G401.6 (cell line): Measurements from ENCODE around the gene TANC1.

Experiments
- FAIRE-seq: peaks from 2 replicates; lab custom pipeline; 2012; peaks lifted over from hg19 to GRCh38; lab: Jason Lieb, UNC

The TANC1 gene

DNA sequence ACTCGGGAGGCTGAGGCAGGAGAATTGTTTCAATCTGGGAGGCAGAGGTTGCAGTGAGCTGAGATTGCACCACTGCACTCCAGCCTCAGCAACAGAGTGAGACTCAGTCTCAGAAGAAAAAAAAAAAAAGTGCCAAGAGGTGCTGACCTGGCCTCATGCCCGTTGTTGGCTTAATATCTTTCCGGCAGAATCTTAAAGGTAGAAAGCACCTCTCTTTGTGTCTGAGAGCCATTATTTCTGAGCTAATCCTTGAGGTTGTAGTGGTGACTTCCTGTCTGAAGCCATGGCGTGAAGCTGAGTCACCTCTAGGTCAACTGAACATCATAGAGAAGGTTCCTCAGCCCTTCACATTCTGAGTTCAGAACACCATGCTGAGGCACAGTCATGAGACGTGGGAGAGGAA lies 257.6 kb downstream of the TANC1 start:
- no peak for FAIRE-seq

- no peak for FAIRE-seq
Observed at GRCh38 chr2:159226608-159227385, 258.4 kb downstream of the TANC1 start.

- FAIRE-seq: no peak
Observed at GRCh38 chr2:159227467-159227866, 259.0 kb downstream of the TANC1 start.

- no peak for FAIRE-seq
Observed at GRCh38 chr2:159228081-159228581, 259.7 kb downstream of the TANC1 start.

DNA sequence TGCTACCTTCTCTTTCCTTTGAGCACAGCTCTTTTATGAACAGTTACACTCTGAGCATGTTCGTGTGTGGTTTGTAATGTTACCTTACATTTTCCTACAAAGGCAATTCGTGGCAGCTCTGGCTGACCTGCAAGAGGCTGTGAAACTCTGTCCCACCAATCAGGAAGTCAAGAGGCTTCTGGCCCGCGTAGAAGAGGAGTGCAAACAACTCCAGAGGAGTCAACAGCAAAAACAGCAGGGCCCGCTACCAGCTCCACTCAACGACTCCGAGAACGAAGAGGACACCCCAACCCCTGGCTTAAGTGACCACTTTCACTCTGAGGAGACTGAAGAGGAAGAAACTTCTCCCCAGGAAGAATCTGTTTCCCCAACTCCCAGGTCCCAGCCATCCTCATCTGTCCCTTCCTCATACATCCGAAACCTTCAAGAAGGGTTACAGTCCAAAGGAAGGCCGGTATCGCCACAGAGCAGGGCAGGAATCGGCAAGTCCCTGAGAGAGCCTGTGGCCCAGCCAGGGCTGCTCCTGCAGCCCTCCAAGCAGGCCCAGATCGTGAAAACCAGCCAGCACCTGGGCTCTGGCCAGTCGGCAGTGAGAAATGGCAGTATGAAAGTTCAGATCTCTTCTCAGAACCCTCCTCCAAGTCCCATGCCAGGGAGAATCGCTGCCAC lies 261.2 kb downstream of the TANC1 start:
- FAIRE-seq: no peak

DNA sequence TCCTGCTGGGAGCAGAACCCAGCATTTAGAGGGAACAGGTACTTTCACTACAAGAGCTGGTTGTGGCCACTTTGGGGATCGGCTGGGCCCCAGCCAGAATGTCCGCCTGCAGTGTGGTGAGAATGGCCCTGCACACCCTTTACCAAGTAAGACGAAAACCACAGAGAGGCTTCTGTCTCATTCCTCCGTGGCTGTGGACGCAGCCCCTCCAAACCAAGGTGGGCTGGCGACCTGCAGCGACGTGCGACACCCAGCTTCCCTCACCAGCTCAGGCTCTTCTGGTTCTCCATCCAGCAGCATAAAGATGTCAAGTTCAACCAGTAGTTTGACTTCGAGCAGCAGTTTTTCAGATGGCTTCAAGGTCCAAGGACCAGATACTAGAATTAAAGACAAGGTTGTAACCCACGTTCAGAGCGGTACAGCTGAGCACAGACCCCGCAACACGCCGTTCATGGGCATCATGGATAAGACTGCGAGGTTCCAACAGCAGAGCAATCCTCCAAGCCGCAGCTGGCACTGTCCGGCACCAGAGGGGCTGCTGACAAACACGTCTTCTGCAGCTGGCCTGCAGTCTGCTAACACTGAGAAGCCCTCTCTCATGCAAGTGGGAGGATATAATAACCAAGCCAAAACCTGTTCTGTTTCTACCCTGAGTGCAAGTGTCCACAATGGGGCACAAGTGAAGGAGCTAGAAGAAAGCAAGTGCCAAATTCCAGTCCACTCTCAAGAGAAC lies 261.9 kb downstream of the TANC1 start:
- FAIRE-seq: no peak

GRCh38 chr2:159232456-159233170 lies 264.2 kb downstream of the TANC1 start:
- no peak for FAIRE-seq

DNA sequence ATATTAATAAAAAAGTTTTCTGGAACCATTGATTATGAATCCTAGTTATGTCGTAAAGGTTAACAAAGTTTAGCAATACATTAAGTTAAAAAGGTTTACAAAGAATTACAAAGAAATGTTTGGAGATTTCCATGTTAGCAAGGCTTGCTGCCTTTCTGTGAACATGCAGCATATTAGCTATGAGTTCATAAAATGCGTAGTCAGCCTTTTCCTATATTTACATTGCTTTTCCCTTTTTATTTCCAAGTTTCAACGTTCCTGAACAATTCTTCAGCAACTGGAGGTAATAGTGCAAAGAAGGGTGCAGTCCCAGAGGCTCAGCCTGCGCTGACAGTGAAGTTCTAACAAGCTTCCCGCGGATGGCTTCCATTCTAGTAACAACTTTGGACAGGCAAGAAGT lies 266.4 kb downstream of the TANC1 start:
- FAIRE-seq: no peak

GRCh38 chr2:159243529-159243928 lies 275.1 kb downstream of the TANC1 start:
- no peak for FAIRE-seq

DNA sequence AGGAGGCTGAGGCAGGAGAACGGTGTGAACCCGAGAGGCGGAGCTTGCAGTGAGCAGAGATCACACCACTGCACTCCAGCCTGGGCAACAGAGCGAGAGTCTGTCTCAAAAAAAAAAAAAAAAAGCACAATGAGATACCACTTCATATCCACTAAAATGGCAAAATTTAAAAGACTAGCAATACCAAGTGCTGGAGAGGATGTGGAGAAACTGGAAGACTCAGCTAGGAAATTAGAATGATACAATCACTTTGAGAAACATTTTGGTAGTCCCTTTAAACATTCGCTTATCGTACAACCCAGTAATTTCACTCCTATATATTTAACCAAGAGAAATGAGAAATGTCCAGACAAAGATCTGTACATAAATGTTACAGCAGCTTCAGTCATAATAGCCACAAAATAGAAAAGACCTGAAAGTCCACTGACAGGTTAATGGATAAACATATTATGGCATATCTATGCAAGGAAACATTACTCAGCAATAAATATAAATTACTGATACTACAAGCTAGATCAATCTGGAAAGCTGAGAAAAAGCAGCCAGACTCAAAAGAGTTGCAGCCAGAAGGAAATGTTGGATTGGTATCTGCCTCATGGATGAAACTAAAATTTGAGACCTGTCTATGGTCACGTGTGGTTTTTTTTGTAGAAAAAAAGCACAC lies 278.0 kb downstream of the TANC1 start:
- no peak for FAIRE-seq

DNA sequence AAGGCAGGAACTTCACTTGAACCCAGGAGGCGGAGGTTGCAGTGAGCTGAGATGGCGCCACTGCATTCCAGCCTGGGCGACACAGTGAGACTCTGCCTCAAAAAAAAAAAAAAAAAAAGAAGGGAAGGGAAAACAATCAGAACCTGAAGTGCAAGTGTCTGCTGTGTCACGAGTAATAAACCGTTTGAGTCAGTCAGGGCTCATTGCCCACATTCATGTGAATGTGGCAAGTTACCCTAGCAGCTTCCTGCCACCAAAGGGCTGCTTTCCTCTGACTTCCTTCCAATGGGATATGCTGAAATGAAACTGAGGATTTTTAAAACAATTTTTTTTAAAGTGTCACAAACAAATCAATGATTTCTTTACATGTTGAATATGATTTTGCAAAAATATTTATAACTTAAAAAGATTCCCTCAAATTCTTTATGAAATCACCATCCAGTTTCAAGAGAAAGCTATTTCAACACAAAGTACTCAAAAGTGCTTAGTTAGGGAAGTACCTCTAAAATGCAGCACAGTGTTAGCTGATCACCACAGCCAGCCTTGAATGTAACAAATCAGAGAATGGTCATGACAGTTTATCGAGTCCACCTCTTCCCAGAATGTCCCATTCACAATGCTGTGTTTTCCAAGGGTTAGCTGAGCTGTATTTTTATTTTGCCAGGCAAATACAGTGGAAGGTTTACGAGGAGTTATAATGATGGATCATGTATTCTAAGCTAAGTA lies 281.7 kb downstream of the TANC1 start:
- FAIRE-seq: no peak

DNA sequence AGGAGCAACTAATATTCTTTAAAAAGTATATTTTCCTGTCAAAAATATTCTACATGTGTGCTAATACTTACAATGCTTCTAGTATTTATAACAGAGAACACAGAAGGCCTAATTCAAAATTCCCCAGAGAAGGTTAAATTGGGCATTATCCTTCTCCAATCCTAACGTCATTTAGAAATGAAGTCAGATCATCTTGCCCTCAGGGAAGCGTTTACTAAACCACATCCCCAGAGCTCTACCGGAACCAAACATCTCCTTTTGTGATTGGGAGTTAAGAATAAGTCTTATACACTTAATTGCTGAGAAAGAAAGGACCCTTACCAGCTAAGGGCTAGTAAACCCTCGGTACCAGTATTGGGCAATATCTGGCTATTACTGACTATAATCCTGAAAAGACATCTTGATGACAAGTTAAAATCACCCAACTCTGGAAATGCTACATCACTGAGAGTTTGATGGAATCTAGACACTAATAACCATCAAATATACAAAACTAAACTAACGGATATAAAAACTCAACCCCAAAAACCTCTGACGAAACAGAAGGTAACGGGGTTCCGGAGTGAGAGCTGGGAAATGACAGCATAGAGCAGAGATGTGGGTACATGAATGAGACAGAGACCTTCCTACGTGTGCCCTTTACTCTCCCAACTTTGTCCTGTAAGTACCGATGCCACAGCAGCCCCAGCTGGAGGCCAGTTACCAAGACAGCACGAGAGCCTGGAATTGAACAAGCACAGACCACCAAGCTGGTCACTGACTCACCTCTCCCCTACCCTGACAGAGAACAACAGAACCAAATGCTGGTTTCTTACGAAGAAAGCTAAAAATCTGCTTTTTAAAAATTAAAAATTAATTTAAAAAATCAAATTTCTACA lies 283.1 kb downstream of the TANC1 start:
- no peak for FAIRE-seq

- FAIRE-seq: no peak
Observed at GRCh38 chr2:159252905-159253304, 284.5 kb downstream of the TANC1 start.

GRCh38 chr2:159256159-159256558 lies 287.7 kb downstream of the TANC1 start:
- FAIRE-seq: no peak

DNA sequence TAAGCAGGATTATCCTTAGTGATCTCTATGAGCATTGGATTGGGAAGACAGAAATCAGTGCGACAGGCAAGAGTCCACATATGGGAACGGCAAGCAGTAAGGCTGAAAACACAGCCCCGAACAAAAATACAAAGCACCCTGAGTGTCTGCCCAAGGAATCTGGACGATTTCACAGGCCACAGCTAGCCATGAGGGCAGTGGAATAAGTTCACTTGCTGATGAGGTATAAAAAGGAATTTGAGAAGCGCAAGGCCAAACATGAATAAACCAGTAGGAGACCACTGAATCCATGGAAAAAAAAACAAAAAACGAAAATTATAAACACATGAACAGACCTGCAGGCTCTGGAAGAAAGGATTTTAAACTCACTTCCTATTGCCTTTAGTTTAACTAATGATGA lies 293.8 kb downstream of the TANC1 start:
- FAIRE-seq: no peak

- FAIRE-seq: no peak
Observed at GRCh38 chr2:159262904-159263303, 294.5 kb downstream of the TANC1 start.

- no peak for FAIRE-seq
Observed at GRCh38 chr2:159265171-159265576, 296.7 kb downstream of the TANC1 start.

DNA sequence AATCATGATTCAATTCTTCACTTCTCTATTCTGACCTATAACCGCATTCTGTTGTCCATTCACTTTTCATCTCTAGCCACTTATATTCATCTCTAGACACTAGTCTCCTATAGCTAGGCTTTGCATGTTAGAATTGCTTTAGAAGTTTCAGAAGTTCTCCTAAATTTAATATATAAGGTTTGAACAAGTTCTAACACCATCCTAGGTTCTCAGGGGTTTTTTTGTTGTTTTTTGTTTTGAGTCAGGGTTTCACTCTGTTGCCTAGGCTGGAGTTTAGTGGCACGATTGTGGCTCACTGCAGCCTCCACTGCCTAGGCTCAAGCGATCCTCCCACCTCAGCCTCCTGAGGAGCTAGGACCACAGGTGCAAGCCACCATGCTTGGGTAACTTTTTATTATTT lies 298.1 kb downstream of the TANC1 start:
- FAIRE-seq: no peak

GRCh38 chr2:159267921-159268320 lies 299.5 kb downstream of the TANC1 start:
- no peak for FAIRE-seq

GRCh38 chr2:159270744-159271379 lies 302.4 kb downstream of the TANC1 start:
- FAIRE-seq: no peak
